ENCODE measurements around the gene CAPN11. TPM values are rescaled to one million over a fixed set of nuclear protein-coding genes. Genes with fewer than 3 reads are reported as not detected.

Gene CAPN11
- total and polyA plus RNA-seq, 2 donors from 2014 or later: 0.39 to 2.3 TPM

GRCh38 chr6:44110966-44111365 lies 47.7 kb upstream of the CAPN11 start:
- Histone ChIP-seq H3K27me3 (ENCODE audit: control insufficient read depth, insufficient read depth, low read length) (no peaks in the 10 kb centered on the region), H3K4me1 (ENCODE audit: control insufficient read depth in 2 of 3, insufficient read depth in 2 of 3, low read depth in 1 of 3, low read length in 3 of 3) (peaks cover 0 to 5% (median under 1%) of the 10 kb centered on the region in 3 donors), H3K4me3 (ENCODE audit: low read length in 3 of 3) (no peak overlapping the region), H3K9ac (ENCODE audit: low read length in 3 of 3) (no peak overlapping the region), H3K9me3 (ENCODE audit: control insufficient read depth in 2 of 3, insufficient read depth in 1 of 3, low read length in 3 of 3) (no peaks in the 10 kb centered on the region), H3K36me3 (ENCODE audit: control insufficient read depth in 2 of 3, insufficient read depth in 3 of 3, low read length in 3 of 3) (peaks cover 10 to 17% (median 12%) of the 10 kb centered on the region in 3 donors), H3K27ac (ENCODE audit: low read depth in 2 of 2, low read length in 2 of 2) (no peak overlapping the region)
- no peak for TF ChIP-seq CTCF (IDR thresholded peaks at IDR 0.05; ENCODE audit: borderline replicate concordance, extremely low read depth, insufficient read depth)
- intact Hi-C loops (cut with DNase I): no loop called here
- FAIRE-seq: no peak
- DNase-seq: no peak

- intact Hi-C loops (cut with DNase I): no loop called here
- Histone ChIP-seq H3K4me3 (ENCODE audit: low read length in 3 of 3) (no peak overlapping the region), H3K9ac (ENCODE audit: low read length in 3 of 3) (no peak overlapping the region), H3K4me1 (ENCODE audit: control insufficient read depth in 2 of 3, insufficient read depth in 2 of 3, low read depth in 1 of 3, low read length in 3 of 3) (peaks cover 0 to 5% (median 0%) of the 10 kb centered on the region in 3 donors), H3K27ac (ENCODE audit: low read depth in 2 of 2, low read length in 2 of 2) (no peak overlapping the region), H3K36me3 (ENCODE audit: control insufficient read depth in 2 of 3, insufficient read depth in 3 of 3, low read length in 3 of 3) (peaks cover 9 to 17% (median 12%) of the 10 kb centered on the region in 3 donors), H3K9me3 (ENCODE audit: control insufficient read depth in 2 of 3, insufficient read depth in 1 of 3, low read length in 3 of 3) (no peaks in the 10 kb centered on the region), H3K27me3 (ENCODE audit: control insufficient read depth, insufficient read depth, low read length) (no peaks in the 10 kb centered on the region)
- no peak for TF ChIP-seq CTCF (IDR thresholded peaks at IDR 0.05; ENCODE audit: borderline replicate concordance, extremely low read depth, insufficient read depth)
- DNase-seq (no peak), FAIRE-seq (no peak)
Measured at GRCh38 chr6:44111434-44112417, 46.9 kb upstream of the CAPN11 start.

- H3K9me3 ChIP-seq (ENCODE audit: control insufficient read depth in 2 of 3, insufficient read depth in 1 of 3, low read length in 3 of 3): no peaks in the 10 kb centered on the region
- H3K9ac ChIP-seq (ENCODE audit: low read length in 3 of 3): no peak overlapping the region
- no peak overlapping the region for H3K4me3 ChIP-seq (ENCODE audit: low read length in 3 of 3)
- no peak overlapping the region for H3K27ac ChIP-seq (ENCODE audit: low read depth in 2 of 2, low read length in 2 of 2)
- H3K36me3 ChIP-seq (ENCODE audit: control insufficient read depth in 2 of 3, insufficient read depth in 3 of 3, low read length in 3 of 3): peaks cover 9 to 13% (median 12%) of the 10 kb centered on the region in 3 donors
- FAIRE-seq (no peak), DNase-seq (no peak)
- H3K27me3 ChIP-seq (ENCODE audit: control insufficient read depth, insufficient read depth, low read length): no peaks in the 10 kb centered on the region
- TF ChIP-seq CTCF (IDR thresholded peaks at IDR 0.05; ENCODE audit: borderline replicate concordance, extremely low read depth, insufficient read depth): no peak
- peaks cover 0 to 5% (median 2%) of the 10 kb centered on the region in 3 donors for H3K4me1 ChIP-seq (ENCODE audit: control insufficient read depth in 2 of 3, insufficient read depth in 2 of 3, low read depth in 1 of 3, low read length in 3 of 3)
- intact Hi-C loops (cut with DNase I): no loop called here
Measured at GRCh38 chr6:44113414-44113813, 45.2 kb upstream of the CAPN11 start.
